Activated CD4-positive, CD25-positive, alpha-beta regulatory T cell treated with anti-CD3 and anti-CD28 coated beads, Interleukin-2, amount 50 U/mL, for 72 hours (primary cell): ENCODE results near the gene SYNDIG1.

ENCODE experiments used
- DNase-seq: peaks from one replicate; pipeline ENCODE4 v3.0.0; 2021

The SYNDIG1 gene

GRCh38 chr20:24469116-24469893 is at the start of gene SYNDIG1:
TSS of gene SYNDIG1 (plus strand) at chr20:24469629. CDS start at chr20:24543098, 73,469 bp downstream.
- DNase-seq = no peak

GRCh38 chr20:24419786-24420185 is 49.6 kb upstream of the SYNDIG1 start:
- DNase-seq = no peak

- DNase-seq = no peak
Observed at GRCh38 chr20:24420567-24420966, 48.9 kb upstream of the SYNDIG1 start.

GRCh38 chr20:24421071-24421470 is 48.4 kb upstream of the SYNDIG1 start:
- no peak for DNase-seq

- DNase-seq = no peak
Observed at GRCh38 chr20:24422091-24422760, 47.2 kb upstream of the SYNDIG1 start.

GRCh38 chr20:24423390-24424313 is 45.8 kb upstream of the SYNDIG1 start:
- no peak for DNase-seq

GRCh38 chr20:24425523-24426135 is 43.8 kb upstream of the SYNDIG1 start:
- no peak for DNase-seq

GRCh38 chr20:24431279-24432045 is 38.0 kb upstream of the SYNDIG1 start:
- no peak for DNase-seq

- no peak for DNase-seq
Observed at GRCh38 chr20:24432046-24432442, 37.4 kb upstream of the SYNDIG1 start.

- DNase-seq = no peak
Observed at GRCh38 chr20:24436160-24436559, 33.3 kb upstream of the SYNDIG1 start.

- no peak for DNase-seq
Observed at GRCh38 chr20:24437196-24438082, 32.0 kb upstream of the SYNDIG1 start.

GRCh38 chr20:24438331-24438730 is 31.1 kb upstream of the SYNDIG1 start:
- no peak for DNase-seq

- no peak for DNase-seq
Observed at GRCh38 chr20:24439737-24440387, 29.6 kb upstream of the SYNDIG1 start.

GRCh38 chr20:24441661-24442060 is 27.8 kb upstream of the SYNDIG1 start:
- DNase-seq = no peak

GRCh38 chr20:24442909-24443308 is 26.5 kb upstream of the SYNDIG1 start:
- no peak for DNase-seq

- no peak for DNase-seq
Observed at GRCh38 chr20:24443436-24443835, 26.0 kb upstream of the SYNDIG1 start.

GRCh38 chr20:24444526-24445190 is 24.8 kb upstream of the SYNDIG1 start:
- DNase-seq = no peak

- DNase-seq = no peak
Observed at GRCh38 chr20:24445510-24446170, 23.8 kb upstream of the SYNDIG1 start.

- DNase-seq = no peak
Observed at GRCh38 chr20:24446811-24447210, 22.6 kb upstream of the SYNDIG1 start.
